AG20443 (cell line): ENCODE results near the gene RUNDC1.
"Not testable (repeated sequence)": the region's sequence is repeated elsewhere in the genome, so short reads cannot be mapped to it uniquely, and the experiment has no call there.

ENCODE experiments used
- DNase-seq: peaks from one replicate; pipeline ENCODE4 v3.0.0; 2012; ENCODE audit warnings: low spot score, mixed read lengths

Gene RUNDC1

DNA sequence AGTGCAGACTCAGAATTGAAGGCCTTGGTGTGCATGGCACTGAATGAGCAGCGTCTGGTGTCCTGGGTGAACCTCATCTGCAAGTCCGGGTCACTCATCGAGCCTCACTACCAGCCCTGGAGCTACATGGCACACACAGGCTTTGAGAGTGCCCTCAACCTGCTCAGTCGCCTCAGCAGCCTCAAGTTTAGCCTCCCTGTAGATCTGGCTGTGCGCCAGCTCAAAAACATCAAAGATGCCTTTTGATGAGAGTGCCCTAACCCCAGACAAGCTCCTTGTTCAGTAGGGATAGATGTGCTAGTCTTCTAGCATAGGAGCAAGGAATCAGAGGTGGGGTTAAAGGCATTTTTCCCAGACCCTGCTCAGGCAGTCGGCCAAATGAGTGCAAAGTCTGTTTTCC, 11.1 kb downstream of the RUNDC1 start:
- DNase-seq: no peak

DNA sequence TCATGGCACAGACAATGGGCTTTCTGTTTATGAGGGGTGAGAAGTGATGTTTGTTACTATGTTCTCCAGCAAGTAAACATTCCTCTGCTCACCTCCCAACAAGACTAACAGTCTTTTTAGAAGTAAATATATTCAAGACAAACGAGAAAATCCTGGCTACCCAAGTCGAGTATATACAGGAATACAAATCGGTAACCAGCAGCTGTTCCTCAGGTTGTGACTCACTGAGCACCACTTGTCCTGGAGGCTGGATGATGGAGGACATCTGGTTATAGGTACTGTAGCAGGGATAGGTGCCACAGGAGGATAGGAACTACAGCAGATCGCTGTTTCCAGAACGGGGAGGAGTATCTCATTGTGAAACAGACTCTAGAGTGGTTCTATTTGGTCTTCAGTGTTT, 12.5 kb downstream of the RUNDC1 start:
- DNase-seq: no peak

DNA sequence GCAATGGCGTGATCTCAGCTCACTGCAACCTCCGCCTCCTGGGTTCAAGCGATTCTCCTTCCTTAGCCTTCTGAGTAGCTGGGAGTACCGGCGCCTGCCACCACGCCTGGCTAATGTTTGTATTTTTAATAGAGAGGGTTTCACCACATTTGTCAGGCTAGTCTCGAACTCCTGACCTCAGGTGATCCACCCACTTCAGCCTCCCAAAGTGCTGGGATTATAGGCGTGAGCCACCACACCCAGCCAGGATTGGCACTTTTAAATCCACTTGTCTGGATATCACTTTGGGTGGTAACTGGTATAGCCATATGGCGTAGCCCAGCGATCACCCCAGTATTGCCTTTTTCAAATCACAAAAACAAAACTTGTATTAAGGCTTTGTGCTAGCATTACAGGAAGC, 13.5 kb downstream of the RUNDC1 start:
- DNase-seq: not testable (repeated sequence)

DNA sequence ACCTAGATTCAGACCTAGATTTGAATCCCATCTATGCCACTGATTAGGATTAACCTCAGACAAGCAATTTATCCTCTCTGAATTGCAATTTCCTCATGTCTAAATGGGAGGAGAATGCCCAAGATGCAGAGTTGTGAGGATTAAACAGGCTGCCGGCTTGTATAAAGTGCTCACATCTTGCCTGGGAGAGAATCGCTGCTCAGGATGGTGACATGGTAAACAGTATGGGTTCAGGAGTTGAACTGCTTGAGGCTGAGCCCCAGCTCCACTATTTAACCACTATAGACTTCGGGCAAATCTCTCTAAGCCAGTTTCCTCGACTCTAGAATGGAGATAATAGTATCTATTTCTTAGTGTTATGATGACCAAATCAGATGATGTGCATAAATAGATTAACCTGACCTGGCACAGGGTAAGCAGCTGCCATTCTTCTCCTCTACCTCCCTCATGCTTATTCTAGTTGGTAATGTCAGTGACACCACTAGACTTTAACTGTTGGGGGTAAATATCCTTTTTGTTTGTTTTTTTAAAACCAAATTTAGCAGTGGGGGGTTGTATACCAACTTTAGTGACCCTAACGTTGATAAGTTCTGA, 17.1 kb downstream of the RUNDC1 start:
- no peak for DNase-seq

DNA sequence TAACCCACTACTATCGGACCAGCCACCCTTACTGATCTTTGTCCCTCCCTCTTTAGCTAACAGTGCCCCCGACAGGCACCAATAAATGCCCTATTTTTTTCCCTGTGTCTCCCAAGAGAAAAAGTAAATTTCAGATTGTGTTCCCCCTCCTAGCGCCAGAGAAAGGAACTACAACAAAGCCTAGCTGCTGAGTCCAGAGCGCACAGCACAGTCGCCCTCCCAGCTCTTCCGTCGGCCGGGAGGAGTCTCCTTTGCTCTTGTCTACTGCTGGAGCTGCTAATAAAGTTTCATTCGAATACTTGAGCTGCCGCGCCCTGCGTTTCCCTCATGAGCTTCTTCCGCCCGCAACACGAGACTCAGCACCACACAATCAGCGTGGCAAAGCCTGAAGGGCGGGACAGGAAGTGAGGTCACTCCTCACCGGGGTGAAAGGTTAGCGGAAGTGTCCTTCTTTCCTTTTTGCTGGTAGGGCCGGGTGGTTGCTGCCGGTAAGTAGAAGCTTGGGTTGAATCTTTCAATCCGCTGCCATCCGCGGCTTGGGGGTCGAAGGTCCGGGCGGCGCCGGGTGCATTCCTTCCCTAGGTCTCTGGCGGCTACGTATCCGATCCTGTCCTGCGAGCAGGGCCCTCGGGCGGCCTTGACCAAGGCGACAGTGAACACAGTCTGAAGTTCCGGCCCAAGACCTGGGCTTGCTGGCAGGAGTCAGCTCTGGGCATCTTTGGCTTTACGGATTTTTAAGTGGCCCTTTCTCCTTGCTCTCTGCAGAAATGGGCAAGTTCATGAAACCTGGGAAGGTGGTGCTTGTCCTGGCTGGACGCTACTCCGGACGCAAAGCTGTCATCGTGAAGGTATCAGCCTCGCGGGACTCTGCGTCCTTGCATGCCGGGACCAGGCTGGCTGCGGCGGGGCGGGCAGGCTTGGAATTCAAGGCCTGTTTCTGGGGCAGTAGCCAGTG, 17.9 kb downstream of the RUNDC1 start, which contains the start of gene RPL27:
TSS of gene RPL27 (plus strand) at position 436 of the 955 bp plus-strand sequence. CDS start at position 768, 332 bp downstream.
- DNase-seq: peak; percentile 96

DNA sequence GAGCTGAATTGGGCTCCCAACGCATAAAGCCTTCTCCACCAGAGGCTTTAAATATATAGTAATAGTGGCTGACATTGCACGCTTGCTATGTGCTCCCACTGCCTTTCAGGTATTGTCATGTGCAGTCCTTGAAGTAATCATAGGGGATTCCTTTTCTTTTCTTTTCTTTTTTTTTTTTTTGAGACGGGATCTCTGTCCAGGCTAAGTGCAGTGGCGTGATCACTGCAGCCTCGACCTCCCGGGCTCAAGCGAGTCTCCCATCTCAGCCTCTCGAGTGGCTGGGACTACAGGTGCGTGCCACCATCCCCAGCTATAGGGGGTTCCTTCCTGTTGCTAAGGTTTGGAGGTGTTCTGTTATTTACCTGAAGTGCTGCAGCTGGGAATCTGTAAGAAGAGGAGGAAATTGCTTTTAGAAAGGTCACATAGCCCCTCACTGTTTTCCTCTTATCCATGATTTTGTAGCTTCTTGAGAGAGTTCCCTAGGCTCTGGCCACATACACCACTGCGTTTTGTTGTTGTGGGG, 18.7 kb downstream of the RUNDC1 start:
- DNase-seq: no peak

DNA sequence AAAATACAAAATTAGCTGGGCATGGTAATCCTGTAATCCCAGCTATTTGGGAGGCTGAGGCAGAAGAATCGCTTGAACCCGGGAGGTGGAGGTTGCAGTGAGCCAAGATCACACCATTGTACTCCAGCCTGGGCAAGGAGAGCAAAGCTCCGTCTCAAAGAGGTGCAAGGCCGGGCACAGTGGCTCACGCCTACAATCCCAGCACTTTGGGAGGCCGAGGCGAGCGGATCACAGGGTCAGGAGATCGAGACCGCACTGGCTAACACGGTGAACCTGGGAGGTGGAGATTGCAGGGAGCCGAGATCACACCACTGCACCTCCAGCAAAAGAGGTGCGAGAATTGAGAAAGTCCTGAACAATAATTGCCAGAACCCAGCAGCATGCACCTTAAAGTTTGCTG, 20.5 kb downstream of the RUNDC1 start:
- not testable (repeated sequence) for DNase-seq

DNA sequence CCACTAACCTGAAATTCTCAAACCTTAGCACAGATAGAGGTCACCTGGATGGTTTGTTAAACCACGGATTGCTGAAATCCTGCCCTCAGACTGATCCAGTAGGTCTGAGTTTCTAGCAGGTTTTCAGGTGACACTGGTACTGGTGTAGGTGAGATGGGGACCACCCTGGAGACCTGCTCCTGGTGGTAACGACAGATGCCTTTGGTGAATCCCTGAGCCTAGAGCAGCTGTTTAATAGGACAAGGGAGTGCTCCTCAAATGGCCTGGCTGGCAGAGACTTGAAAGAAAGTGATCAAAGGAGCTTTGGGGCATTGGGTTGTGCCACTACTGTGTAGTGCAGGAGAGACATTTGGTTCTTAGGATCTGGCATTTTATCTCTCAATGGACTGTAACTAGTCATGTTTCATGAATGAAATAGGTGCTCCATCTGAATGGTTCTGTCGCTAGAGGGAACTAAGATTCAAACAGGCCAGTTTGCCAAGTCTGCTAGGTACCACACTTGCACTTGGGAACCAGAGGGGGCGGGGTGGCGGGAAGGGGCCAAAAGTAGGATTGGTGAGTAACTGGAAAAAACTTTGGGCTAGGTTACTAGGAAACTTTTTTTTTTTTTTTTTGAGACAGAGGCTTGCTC, 23.3 kb downstream of the RUNDC1 start:
- peak; percentile 41 for DNase-seq

DNA sequence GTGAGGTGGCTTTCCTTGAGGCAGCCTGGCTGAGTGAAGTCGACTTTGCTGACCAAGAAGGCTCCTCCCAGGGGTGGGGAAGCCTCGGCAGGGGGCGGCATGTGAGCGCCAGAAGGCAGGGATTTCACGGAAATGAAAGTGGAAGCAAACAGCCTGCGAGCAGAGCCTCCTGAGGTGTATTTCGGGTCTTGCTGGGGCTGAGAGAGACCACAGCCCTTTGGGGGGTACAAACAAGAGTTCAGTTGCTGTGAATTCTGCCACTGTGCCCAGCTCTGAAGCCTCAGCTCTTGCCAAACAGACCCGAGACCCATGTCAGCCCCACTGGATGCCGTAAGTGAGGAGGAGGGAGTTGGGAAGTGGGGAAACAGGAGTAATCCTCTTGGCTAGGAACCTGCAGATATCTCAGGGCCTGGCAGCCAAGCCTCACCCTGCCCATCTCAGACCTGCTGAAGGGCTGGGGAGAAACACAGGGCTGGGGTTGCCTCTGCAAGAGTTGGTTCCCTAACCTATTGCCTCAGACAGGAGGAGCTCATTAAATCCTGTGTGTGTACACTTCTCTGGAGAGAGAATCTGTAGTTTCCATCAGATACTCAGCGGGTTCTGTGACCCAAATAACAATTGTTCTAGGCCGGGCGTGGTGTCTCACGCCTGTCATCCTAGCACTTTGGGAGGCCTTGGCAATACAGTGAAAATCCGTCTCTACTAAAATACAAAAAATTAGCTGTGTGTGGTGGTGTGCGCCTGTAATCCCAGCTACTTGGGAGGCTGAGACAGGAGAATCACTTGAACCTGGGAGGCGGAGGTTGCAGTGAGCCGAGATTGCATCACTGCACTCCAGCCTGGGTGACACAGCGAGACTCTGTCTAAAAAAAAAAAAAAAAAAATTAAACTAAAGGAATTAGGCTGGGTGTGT, 26.5 kb downstream of the RUNDC1 start, which contains the start of gene IFI35:
TSS of gene IFI35 (plus strand) at position 146 of the 913 bp plus-strand sequence. CDS start at position 310, 164 bp downstream.
- DNase-seq: peak; percentile 88

DNA sequence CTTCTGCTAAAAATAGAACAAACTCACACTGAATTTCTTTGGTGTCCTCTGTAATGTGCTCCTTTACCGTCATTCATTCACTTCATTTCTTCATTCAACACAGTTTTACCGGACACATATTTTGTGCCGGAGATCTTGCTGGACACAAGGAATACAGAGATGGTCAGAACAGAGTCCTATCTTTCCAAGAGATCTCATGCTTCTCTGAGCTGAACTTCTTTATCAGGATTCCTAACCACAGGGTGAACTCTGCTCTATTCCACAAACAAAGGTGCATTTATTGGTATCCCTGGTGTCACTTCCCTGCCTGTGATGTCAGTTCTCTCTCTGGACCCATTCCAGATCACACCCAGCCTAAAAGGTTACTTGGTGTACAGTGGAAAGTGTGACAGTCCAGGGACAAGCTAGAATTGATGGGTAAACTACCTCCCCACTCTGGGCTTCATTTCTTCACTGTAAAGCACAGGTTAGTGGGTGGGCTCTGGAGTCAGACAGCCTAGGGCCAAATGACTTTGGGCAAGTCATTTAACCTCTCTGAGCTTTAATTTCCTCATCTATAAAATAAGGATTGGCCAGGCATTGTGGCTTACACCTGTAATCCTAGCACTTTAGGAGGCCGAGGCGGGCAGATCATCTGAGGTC, 30.4 kb downstream of the RUNDC1 start:
- DNase-seq: no peak

DNA sequence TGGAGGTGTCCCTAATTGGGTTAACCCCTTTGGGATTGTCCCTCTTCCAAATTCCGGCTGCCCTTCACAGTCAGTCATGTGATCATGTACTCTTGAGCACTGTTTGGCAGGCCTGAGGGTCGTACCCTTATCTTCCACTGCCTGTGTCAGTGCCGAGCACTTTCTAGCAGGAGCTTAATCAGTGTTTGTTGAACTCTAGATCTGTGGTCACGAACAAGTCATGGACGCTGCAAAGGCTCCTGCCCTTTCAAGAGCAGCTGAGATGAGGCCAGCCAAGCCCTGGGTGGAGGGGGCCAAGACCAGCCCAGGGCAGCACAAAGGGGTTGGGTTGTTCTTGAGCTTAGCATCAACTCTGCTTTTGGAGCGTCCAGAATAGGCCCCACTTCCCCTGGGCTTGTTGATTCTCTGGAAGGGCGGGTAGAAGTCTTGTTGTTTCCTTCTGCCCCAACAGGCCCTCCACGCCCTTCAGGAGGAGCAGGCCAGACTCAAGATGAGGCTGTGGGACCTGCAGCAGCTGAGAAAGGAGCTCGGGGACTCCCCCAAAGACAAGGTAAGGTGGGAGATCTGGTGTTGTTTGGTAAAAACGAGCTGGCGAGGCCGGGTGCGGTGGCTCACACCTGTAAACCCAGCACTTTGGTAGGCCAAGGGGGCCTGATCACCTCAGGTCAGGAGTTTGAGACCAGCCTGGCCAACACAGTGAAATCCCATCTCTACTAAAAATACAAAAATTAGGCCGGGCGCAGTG, 31.5 kb downstream of the RUNDC1 start:
- DNase-seq: peak; percentile 5

DNA sequence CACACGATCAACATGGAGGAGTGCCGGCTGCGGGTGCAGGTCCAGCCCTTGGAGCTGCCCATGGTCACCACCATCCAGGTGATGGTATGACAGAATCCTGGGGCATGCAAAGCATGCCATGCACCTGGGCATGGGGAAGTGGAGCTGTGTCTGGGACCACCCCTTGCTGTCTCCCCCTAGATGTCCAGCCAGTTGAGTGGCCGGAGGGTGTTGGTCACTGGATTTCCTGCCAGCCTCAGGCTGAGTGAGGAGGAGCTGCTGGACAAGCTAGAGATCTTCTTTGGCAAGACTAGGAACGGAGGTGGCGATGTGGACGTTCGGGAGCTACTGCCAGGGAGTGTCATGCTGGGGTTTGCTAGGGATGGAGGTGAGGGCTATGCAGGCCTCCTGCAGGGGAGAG, 32.9 kb downstream of the RUNDC1 start:
- DNase-seq: peak; percentile 3

DNA sequence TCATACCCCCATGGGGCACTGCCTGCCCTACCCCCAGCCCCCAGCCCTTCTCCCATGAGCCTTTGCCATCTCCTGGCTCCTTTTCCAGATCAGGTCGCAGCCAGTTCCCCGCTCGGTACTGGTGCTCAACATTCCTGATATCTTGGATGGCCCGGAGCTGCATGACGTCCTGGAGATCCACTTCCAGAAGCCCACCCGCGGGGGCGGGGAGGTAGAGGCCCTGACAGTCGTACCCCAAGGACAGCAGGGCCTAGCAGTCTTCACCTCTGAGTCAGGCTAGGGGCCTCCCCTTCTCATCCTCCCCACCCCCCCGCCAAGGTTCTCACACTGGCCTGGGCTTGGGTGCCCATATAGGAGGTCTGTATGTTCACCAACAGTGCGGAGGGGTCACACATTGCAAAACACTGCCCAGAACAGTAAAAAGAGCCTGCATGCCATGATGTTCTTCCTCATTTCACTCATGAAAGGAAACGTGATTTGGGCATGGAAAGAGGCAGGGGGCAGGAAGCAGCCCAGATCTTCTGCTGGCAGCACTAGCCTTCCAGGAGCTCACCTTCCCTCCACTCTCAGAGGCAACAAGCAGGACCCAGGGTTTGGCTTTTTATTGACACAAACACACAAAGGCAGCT, 33.8 kb downstream of the RUNDC1 start:
- DNase-seq: peak; percentile 8

DNA sequence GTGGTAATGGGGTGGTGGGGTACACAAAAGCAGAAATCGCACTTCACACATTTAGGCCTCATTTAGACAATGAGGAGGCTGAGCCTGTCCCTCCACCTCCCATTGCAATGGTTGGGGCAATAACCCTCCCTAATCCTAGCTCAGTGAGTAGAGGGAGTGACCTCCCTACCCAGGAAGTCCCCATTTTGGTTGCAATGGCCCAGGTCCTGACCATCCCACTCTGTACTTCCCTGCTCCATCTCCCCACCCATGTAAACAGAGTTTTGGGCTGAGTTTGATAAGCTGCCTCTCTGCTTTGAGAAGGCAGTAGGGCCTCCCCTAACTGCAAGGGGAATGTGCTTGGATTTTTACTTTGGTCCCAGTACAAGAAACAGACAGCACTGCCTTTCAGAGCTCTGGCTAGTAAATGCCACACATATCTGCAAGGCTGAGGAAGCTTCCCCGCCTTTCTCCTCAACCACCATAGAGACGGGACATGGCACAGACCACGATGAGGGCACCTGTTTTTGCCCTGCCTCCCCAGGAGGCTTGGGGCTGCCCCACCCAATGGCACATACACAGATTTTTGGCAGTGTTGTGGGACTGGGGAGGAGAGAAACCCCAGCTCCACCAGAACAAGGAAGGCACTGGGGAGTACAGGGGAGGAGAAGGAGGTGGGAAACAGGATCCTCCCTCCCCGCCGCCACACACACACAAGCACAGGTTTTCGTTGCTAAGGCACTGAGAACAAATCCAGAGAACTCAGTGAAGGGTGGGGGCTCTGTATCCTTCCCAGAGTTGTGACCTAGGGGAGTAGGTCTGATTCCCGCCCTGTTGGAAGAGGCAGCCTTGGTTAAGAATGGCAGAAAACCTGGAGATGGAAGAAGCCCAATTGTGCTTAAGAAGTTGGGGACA, 34.5 kb downstream of the RUNDC1 start:
- peak; percentile 4 for DNase-seq

DNA sequence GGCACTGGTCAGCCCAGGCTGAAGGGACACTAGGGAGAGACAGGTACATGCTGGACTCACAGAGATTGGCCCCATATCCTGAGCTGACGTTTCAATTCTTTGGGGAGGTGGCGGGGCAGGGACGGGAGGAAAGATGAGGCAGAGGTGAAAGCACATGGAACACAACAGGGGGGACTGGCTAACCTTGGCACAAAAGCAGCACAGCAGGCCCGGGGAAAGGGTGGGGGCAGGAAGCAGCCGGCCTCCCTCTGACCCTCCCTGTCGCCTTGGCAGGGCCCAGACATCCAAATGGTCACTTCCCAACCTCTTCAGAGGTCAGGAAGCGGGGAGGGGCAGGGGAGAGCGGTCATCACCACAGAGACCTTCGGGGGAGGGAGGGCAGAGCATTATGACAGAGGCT, 35.2 kb downstream of the RUNDC1 start:
- DNase-seq: peak; percentile 24

DNA sequence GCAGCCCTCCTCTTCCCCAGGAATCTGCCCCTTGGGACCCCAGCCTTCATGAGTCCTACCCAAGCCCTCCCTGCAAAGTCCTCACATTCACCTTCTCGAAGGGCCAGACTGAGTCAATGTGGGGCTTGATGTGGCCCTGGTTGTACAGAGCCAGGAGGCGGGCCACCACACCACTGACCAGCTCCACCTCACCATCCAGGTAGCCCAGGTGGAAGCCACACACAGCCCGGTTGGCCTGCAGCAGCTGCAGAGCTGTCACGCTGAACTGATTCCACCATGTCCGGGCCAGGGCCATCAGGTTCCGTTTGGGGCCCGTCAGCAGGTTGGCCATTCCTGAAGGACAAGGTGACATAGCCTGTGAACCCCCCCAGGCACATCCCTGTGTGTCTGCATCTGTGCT, 35.9 kb downstream of the RUNDC1 start:
- no peak for DNase-seq

DNA sequence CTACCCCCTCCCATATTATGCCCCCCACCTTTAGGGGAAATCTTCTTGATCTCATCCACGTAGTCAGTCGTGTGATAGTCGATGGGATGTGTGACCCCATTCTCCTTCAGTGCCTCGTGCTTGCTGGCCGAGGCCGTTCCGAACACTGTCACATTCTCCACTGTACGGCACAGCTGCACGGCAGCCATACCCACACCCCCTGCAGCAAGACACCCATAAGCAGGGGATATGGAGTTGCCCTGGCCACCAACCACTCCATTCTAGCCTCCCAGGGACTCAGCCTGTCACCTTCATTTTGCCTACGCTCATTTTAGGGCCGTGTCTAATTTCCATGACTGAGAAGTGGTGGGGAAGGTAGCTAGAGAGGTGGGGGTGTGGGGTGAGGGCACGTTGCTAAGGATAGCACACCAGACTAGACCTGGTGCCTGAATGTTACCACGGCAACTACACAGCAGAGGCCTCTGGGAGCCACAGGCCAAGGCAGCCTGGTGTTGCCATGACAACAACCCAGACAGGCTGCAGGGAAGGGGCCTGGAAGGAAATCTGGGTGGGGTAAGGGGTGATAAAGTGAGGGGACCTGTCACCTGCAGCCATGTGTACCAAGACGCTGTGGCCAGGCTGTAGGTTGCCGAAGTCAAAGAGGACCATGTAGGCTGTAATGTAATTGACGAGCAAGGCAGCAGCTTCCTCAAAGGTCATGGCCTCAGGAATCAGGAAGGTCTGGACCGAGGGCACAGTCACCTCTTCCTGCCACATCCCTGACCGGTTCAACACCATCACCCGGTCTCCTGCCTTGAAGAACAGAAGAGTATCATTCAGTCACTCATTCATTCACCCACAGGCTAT, 37.9 kb downstream of the RUNDC1 start:
- peak; percentile 5 for DNase-seq

DNA sequence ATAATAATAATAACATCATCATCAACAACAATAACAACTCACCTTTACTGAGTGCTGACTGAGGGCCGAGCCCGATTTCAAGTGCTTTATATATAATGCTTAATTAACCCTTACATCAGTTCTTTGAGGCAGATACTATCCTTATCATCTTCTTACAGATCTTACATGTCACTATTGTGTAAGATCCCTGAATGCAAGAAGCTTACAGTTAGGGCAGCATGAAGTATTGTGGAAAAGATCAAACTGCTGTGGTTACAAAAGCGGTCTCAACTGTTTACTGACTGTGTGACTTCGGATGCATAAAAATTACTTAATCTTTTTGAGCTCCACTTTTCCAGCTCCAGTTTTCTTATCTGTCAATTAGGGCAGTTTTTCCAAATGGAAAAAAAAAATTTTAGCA, 38.6 kb downstream of the RUNDC1 start:
- no peak for DNase-seq
